CD4-positive, alpha-beta T cell treated with Interleukin-4 for 1 hour (primary cell): ENCODE measurements around the gene TNNI2.

Source experiments
- DNase-seq, 2 donors: peaks; one replicate each; pipeline ENCODE4 v3.0.0-alpha.2; 2020 to 2022

TNNI2 gene

GRCh38 chr11:1822648-1823375, 16.0 kb upstream of the TNNI2 start:
- DNase-seq, result no peak

GRCh38 chr11:1823376-1824220, 15.2 kb upstream of the TNNI2 start:
- DNase-seq, result no peak

GRCh38 chr11:1824221-1825038, 14.4 kb upstream of the TNNI2 start:
- no peak for DNase-seq

- DNase-seq, result no peak
Measured at GRCh38 chr11:1825039-1825740, 13.6 kb upstream of the TNNI2 start.

- no peak for DNase-seq
Measured at GRCh38 chr11:1825785-1826451, 12.9 kb upstream of the TNNI2 start.

GRCh38 chr11:1826552-1827094, 12.2 kb upstream of the TNNI2 start:
- DNase-seq, result no peak

GRCh38 chr11:1827095-1827813, 11.5 kb upstream of the TNNI2 start:
- no peak for DNase-seq

- DNase-seq, result no peak
Measured at GRCh38 chr11:1827931-1828330, 10.8 kb upstream of the TNNI2 start.

GRCh38 chr11:1828542-1828941, 10.2 kb upstream of the TNNI2 start:
- DNase-seq, result no peak

GRCh38 chr11:1829039-1829820, 9.6 kb upstream of the TNNI2 start:
- no peak for DNase-seq

- DNase-seq, result no peak
Measured at GRCh38 chr11:1830004-1830321, 8.8 kb upstream of the TNNI2 start.

- no peak for DNase-seq
Measured at GRCh38 chr11:1830322-1831223, 8.2 kb upstream of the TNNI2 start.

GRCh38 chr11:1831338-1832210, 7.2 kb upstream of the TNNI2 start:
- DNase-seq, result no peak

GRCh38 chr11:1832211-1832919, 6.4 kb upstream of the TNNI2 start:
- peak; percentile 57 to 60 for DNase-seq

- DNase-seq, result no peak
Measured at GRCh38 chr11:1832920-1833295, 5.9 kb upstream of the TNNI2 start.

GRCh38 chr11:1834062-1834610, 4.6 kb upstream of the TNNI2 start:
- no peak for DNase-seq
